Measurements from ENCODE around the gene PLAU.
"Not testable (repeated sequence)": the region's sequence is repeated elsewhere in the genome, so short reads cannot be mapped to it uniquely, and the experiment has no call there.

Gene PLAU

GRCh38 chr10:73925539-73925938 is 14.6 kb downstream of the PLAU start:
- DNase-seq, result no peak

- no peak for DNase-seq
These were observed 15.3 kb downstream of the PLAU start for GRCh38 chr10:73926152-73926764.

- not testable (repeated sequence) for DNase-seq
These were observed 19.8 kb downstream of the PLAU start for GRCh38 chr10:73930630-73931327.

GRCh38 chr10:73931767-73932619 is 21.1 kb downstream of the PLAU start:
- peak; percentile 87 for DNase-seq

- DNase-seq, result no peak
These were observed 21.7 kb downstream of the PLAU start for GRCh38 chr10:73932620-73933112.

- no peak for DNase-seq
These were observed 23.1 kb downstream of the PLAU start for GRCh38 chr10:73934074-73934473.

GRCh38 chr10:73935895-73936294 is 25.0 kb downstream of the PLAU start:
- no peak for DNase-seq

GRCh38 chr10:73937333-73938043 is 26.6 kb downstream of the PLAU start:
- DNase-seq, result no peak

GRCh38 chr10:73940634-73941221 is 29.8 kb downstream of the PLAU start:
- DNase-seq, result peak; percentile 83

GRCh38 chr10:73941300-73941699 is 30.4 kb downstream of the PLAU start:
- no peak for DNase-seq

GRCh38 chr10:73944356-73945100 is 33.6 kb downstream of the PLAU start:
- DNase-seq, result no peak

- DNase-seq, result no peak
These were observed 35.6 kb downstream of the PLAU start for GRCh38 chr10:73946253-73947145.

GRCh38 chr10:73948947-73949633 is 38.2 kb downstream of the PLAU start:
- DNase-seq, result no peak

- DNase-seq, result no peak
These were observed 39.4 kb downstream of the PLAU start for GRCh38 chr10:73950155-73950948.

- DNase-seq, result no peak
These were observed 42.7 kb downstream of the PLAU start for GRCh38 chr10:73953665-73954064.

GRCh38 chr10:73954737-73955136 is 43.8 kb downstream of the PLAU start:
- DNase-seq, result no peak

- DNase-seq, result no peak
These were observed 44.8 kb downstream of the PLAU start for GRCh38 chr10:73955719-73956118.

- DNase-seq, result peak; percentile 68
These were observed 45.8 kb downstream of the PLAU start for GRCh38 chr10:73956476-73957359.

Data from CD4-positive, alpha-beta T cell treated with Interleukin-4 for 4 hours (primary cell).